ENCODE results near the gene TFPI2.

- TF ChIP-seq EZH2 (IDR thresholded peaks at IDR 0.05; ENCODE audit: borderline replicate concordance, low read depth, low read length, poor library complexity, severe bottlenecking): no peak
- TF ChIP-seq CTCF (conservative IDR thresholded peaks at IDR 0.05; ENCODE audit: low read depth, low read length): no peak
Measured at GRCh38 chr7:93923296-93923695, 32.7 kb upstream of the TFPI2 start.

Data from A673 (cell line).